Smooth muscle cell (in vitro differentiated cells): Measurements from ENCODE around the gene LURAP1L. TPM values are rescaled to one million over a fixed set of nuclear protein-coding genes. Genes with fewer than 3 reads are reported as not detected.

Source experiments
- DNase-seq: peaks from one replicate; lab custom pipeline; 2025; ENCODE audit not compliant: unreplicated experiment; lab: John Stamatoyannopoulos, UW
- H2AFZ ChIP-seq: fragments of 200-600 bp; sonication (generic); 2 replicates; pipeline ENCODE4 v1.6.0; 2016; ENCODE audit warnings: antibody characterized with exemption, low read depth, mild to moderate bottlenecking
- H3F3A ChIP-seq: fragments of 200-600 bp; sonication (generic); 2 replicates; pipeline ENCODE4 v1.6.0; 2017; ENCODE audit warnings: antibody characterized with exemption, low read depth
- H3K27ac ChIP-seq: fragments of 200-600 bp; sonication (generic); 2 replicates; pipeline ENCODE4 v1.5.1; 2016; ENCODE audit warnings: low read depth, mild to moderate bottlenecking
- H3K27me3 ChIP-seq: fragments of 200-600 bp; sonication (generic); 2 replicates; pipeline ENCODE4 v1.6.1; 2016; ENCODE audit warnings: low read depth, mild to moderate bottlenecking
- H3K36me3 ChIP-seq: fragments of 200-600 bp; sonication (generic); 2 replicates; pipeline ENCODE4 v1.5.1; 2016; ENCODE audit warnings: low read depth
- H3K4me1 ChIP-seq: fragments of 200-600 bp; sonication (generic); 2 replicates; pipeline ENCODE4 v1.5.1; 2016; ENCODE audit warnings: low read depth
- H3K4me2 ChIP-seq: fragments of 200-600 bp; sonication (generic); 2 replicates; pipeline ENCODE4 v1.6.0; 2016; ENCODE audit warnings: mild to moderate bottlenecking
- H3K4me3 ChIP-seq: fragments of 200-600 bp; sonication (generic); 2 replicates; pipeline ENCODE4 v1.5.1; 2016; ENCODE audit warnings: mild to moderate bottlenecking
- H3K79me2 ChIP-seq: fragments of 200-600 bp; sonication (generic); 2 replicates; pipeline ENCODE4 v1.6.0; 2016; ENCODE audit warnings: low read depth, mild to moderate bottlenecking
- H3K9ac ChIP-seq: fragments of 200-600 bp; sonication (generic); 2 replicates; pipeline ENCODE4 v1.6.0; 2016; ENCODE audit warnings: low read depth
- H3K9me3 ChIP-seq: fragments of 200-600 bp; sonication (generic); replicated peaks from 2 replicates; pipeline ENCODE4 v1.5.1; 2016; ENCODE audit warnings: low read depth
- H4K20me1 ChIP-seq: fragments of 200-600 bp; sonication (generic); 2 replicates; pipeline ENCODE4 v1.6.0; 2016; ENCODE audit warnings: low read depth
- WGBS: methylation state at CpG from one replicate; pipeline ENCODE4 v1.1.7; 2016; ENCODE audit warnings: low lambda C conversion rate; 5-methylcytosine and 5-hydroxymethylcytosine counted together
- polyA plus RNA-seq: library from polyadenylated mRNA; unstranded; fragments of >200 nt; fragmentation: Nextera tagmentation; extraction: Ambion mirVana; gene quantifications from 2 replicates; pipeline ENCODE4 v1.2.1, GENCODE V29; 2016
- total RNA-seq: library from RNA; depleted of rRNA; stranded (reverse); fragments of >200 nt; gene quantifications from 2 replicates; pipeline ENCODE4 v1.2.3, GENCODE V29; 2014
- TF ChIP-seq, protein P1 (sequence below): fragments of 200-600 bp; sonication (generic); IDR thresholded peaks from 2 replicates; pipeline ENCODE4 v1.5.1; 2017; ENCODE audit warnings: borderline replicate concordance, mild to moderate bottlenecking, antibody characterized with exemption; ENCODE audit not compliant: insufficient read depth, poor library complexity, severe bottlenecking

LURAP1L gene
- total and polyA plus RNA-seq, 2 experiments from 2014 or later: 22.8 to 27.6 TPM

- Histone ChIP-seq H3K4me1 (peaks cover 14% of the 10 kb centered on the region), H3K36me3 (no peaks in the 10 kb centered on the region), H3F3A (peaks cover 21% of the 10 kb centered on the region), H3K9me3 (no peaks in the 10 kb centered on the region), H3K4me3 (no peak overlapping the region), H3K27me3 (no peaks in the 10 kb centered on the region), H3K79me2 (peaks cover 59% of the 10 kb centered on the region), H3K9ac (peak overlapping the region; percentile 96), H2AFZ (peak overlapping the region; percentile 76), H3K27ac (peak overlapping the region; percentile 98), H4K20me1 (no peaks in the 10 kb centered on the region), H3K4me2 (peak overlapping the region; percentile 74)
- TF ChIP-seq, protein P1, sequence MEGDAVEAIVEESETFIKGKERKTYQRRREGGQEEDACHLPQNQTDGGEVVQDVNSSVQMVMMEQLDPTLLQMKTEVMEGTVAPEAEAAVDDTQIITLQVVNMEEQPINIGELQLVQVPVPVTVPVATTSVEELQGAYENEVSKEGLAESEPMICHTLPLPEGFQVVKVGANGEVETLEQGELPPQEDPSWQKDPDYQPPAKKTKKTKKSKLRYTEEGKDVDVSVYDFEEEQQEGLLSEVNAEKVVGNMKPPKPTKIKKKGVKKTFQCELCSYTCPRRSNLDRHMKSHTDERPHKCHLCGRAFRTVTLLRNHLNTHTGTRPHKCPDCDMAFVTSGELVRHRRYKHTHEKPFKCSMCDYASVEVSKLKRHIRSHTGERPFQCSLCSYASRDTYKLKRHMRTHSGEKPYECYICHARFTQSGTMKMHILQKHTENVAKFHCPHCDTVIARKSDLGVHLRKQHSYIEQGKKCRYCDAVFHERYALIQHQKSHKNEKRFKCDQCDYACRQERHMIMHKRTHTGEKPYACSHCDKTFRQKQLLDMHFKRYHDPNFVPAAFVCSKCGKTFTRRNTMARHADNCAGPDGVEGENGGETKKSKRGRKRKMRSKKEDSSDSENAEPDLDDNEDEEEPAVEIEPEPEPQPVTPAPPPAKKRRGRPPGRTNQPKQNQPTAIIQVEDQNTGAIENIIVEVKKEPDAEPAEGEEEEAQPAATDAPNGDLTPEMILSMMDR: no peak
- DNase-seq: no peak
- WGBS: 85% methylated on average over 1 of the region's 1 CpG
Observed at GRCh38 chr9:12813533-12813932, 38.7 kb downstream of the LURAP1L start.

- H3K4me3 ChIP-seq: peak overlapping the region; percentile 33
- peak overlapping the region; percentile 96 for H3K9ac ChIP-seq
- H3K79me2 ChIP-seq: peaks cover 57% of the 10 kb centered on the region
- H2AFZ ChIP-seq: peak overlapping the region; percentile 76
- H3K27ac ChIP-seq: peak overlapping the region; percentile 98
- H3K4me1 ChIP-seq: peaks cover 14% of the 10 kb centered on the region
- TF ChIP-seq, protein P1: peak; percentile 29
- no peaks in the 10 kb centered on the region for H4K20me1 ChIP-seq
- no peak for DNase-seq
- no peaks in the 10 kb centered on the region for H3K36me3 ChIP-seq
- H3F3A ChIP-seq: peaks cover 19% of the 10 kb centered on the region
- no peaks in the 10 kb centered on the region for H3K27me3 ChIP-seq
- H3K4me2 ChIP-seq: peak overlapping the region; percentile 74
- WGBS: 23% methylated on average over 6 of the region's 6 CpGs
- no peaks in the 10 kb centered on the region for H3K9me3 ChIP-seq
Observed at GRCh38 chr9:12813960-12814876, 39.4 kb downstream of the LURAP1L start.

- peaks cover 56% of the 10 kb centered on the region for H3K79me2 ChIP-seq
- peak overlapping the region; percentile 74 for H3K4me2 ChIP-seq
- no peak for DNase-seq
- H3F3A ChIP-seq: peaks cover 16% of the 10 kb centered on the region
- peaks cover 14% of the 10 kb centered on the region for H3K4me1 ChIP-seq
- peak overlapping the region; percentile 98 for H3K27ac ChIP-seq
- no peaks in the 10 kb centered on the region for H3K27me3 ChIP-seq
- H3K9me3 ChIP-seq: no peaks in the 10 kb centered on the region
- TF ChIP-seq, protein P1: no peak
- peak overlapping the region; percentile 20 for H2AFZ ChIP-seq
- H3K36me3 ChIP-seq: no peaks in the 10 kb centered on the region
- peak overlapping the region; percentile 96 for H3K9ac ChIP-seq
- peak overlapping the region; percentile 33 for H3K4me3 ChIP-seq
- H4K20me1 ChIP-seq: no peaks in the 10 kb centered on the region
Observed at GRCh38 chr9:12814877-12815237, 40.0 kb downstream of the LURAP1L start.
